NCI-H510A (cell line): ENCODE data around the gene BSX.

ENCODE experiments used
- DNase-seq: peaks from one replicate; lab custom pipeline; 2025; lab: John Stamatoyannopoulos, UW

BSX gene

GRCh38 chr11:122954455-122954854, 27.2 kb downstream of the BSX start:
- no peak for DNase-seq

- DNase-seq, result no peak
These were observed 30.4 kb downstream of the BSX start for GRCh38 chr11:122951211-122951610.

- no peak for DNase-seq
These were observed 43.1 kb downstream of the BSX start for GRCh38 chr11:122938557-122938956.

- no peak for DNase-seq
These were observed 43.7 kb downstream of the BSX start for GRCh38 chr11:122937983-122938382.

DNA sequence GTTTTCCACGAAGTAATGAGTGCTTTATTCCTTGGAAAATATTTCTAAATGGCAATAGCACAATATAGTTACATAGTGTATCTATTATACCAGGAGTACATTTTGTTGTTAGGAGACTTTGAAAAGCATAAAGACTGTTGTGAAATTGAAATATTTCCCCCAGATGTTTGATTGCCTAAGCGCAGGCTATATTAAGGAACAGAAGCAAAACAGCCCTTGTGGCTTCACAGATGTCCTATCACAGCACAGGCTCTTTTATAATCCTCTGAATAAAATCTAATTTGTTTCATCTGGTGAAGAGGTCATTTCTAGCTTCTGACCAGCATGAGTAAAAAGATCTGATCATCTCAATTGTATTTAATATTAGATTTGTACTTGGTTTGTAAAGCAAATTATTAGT, 48.2 kb downstream of the BSX start:
- DNase-seq, result no peak

GRCh38 chr11:122931510-122931909, 50.1 kb downstream of the BSX start:
- no peak for DNase-seq
